Spleen (tissue), 7 donors: ENCODE results near the gene GLP1R.

Source experiments
- POLR2A ChIP-seq, 3 donors: fragments of 450-650 bp; IDR thresholded peaks; one replicate each; pipeline ENCODE4 v1.5.1; 2017; ENCODE audit warnings: antibody characterized with exemption in 3 of 3, mild to moderate bottlenecking in 1 of 3
- POLR2AphosphoS5 ChIP-seq, 3 donors: sonication (generic); formaldehyde crosslinking; IDR thresholded peaks; one replicate each; pipeline ENCODE4 v1.5.1; 2017; ENCODE audit warnings: antibody characterized with exemption in 3 of 3
- TF ChIP-seq, protein P1 (sequence below), 11 experiments: fragments of 200-600 bp in 7 of 11; fragments of 450-650 bp in 4 of 11; sonication (generic) in 4 of 11; IDR thresholded peaks in 8 of 11; conservative IDR thresholded peaks in 3 of 11; 1 replicate in 7 of 11; 2 replicates in 4 of 11; pipeline versions ENCODE4 v1.4.0 to v1.8.0; 2016 to 2021; ENCODE audit warnings: antibody characterized with exemption in 11 of 11, inconsistent platforms in 4 of 11, mild to moderate bottlenecking in 1 of 11
- donor health status: DM: no; HTN: no; CAD: no; lungs with moderate emphysema.
- donor health status: DM: no; HTN: no; CAD: no.
- donor health status: DM: no; HTN: no; CAD: no.

DNA sequence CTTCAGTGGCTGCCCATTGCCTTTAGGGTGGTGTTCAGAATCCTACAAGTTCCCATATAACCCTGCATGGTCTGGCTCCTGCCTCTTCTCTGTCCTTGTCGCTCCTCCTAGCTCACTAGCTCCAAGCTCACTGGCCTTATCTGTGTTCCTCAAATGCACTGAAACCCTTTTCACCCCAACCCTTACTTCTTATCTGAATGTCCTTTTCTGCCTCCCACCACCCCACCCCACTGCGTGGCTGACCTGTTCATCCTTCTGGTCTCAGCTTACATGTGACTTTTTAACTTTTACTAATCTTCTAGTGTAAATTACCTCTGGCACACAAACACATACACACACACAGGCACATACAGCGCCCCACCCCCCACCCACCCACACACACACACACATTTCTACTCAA, 41.0 kb upstream of the GLP1R start:
- TF ChIP-seq POLR2A (IDR thresholded peaks at IDR 0.05) (no peak), POLR2AphosphoS5 (IDR thresholded peaks at IDR 0.05) (no peak)
- TF ChIP-seq, protein P1, sequence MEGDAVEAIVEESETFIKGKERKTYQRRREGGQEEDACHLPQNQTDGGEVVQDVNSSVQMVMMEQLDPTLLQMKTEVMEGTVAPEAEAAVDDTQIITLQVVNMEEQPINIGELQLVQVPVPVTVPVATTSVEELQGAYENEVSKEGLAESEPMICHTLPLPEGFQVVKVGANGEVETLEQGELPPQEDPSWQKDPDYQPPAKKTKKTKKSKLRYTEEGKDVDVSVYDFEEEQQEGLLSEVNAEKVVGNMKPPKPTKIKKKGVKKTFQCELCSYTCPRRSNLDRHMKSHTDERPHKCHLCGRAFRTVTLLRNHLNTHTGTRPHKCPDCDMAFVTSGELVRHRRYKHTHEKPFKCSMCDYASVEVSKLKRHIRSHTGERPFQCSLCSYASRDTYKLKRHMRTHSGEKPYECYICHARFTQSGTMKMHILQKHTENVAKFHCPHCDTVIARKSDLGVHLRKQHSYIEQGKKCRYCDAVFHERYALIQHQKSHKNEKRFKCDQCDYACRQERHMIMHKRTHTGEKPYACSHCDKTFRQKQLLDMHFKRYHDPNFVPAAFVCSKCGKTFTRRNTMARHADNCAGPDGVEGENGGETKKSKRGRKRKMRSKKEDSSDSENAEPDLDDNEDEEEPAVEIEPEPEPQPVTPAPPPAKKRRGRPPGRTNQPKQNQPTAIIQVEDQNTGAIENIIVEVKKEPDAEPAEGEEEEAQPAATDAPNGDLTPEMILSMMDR (IDR thresholded peaks at IDR 0.05 in 8 of 11, conservative IDR thresholded peaks at IDR 0.05 in 3 of 11), result no peak
